22Rv1 (cell line): Measurements from ENCODE around the gene LRRC8D.
"Not testable (repeated sequence)": the region's sequence is repeated elsewhere in the genome, so short reads cannot be mapped to it uniquely, and the experiment has no call there.

ENCODE experiments used
- CTCF ChIP-seq: fragments of 450-650 bp; IDR thresholded peaks from 2 replicates; pipeline ENCODE4 v1.5.1; 2017; ENCODE audit warnings: mild to moderate bottlenecking
- ZFX ChIP-seq: fragments of 450-650 bp; IDR thresholded peaks from 2 replicates; pipeline ENCODE4 v1.6.1; 2017; ENCODE audit warnings: antibody characterized with exemption, borderline replicate concordance

DNA sequence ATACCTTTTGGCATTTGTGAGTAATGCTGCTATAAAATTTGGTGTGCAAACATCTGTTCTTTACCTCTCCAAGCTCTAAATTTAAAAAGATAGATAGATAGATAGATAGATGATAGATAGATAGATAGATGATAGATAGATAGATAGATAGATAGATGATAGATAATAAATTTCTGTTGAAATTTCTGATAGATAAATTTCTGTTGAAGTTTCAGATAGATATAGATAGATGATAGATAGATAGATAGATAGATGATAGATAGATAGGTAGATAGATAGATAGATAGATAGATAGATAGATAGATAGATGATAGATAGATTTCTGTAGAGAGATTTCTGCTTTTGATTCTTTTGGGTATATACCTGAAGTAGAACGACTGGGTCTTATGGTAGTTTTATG, 44.7 kb upstream of the LRRC8D start:
- TF ChIP-seq CTCF, ZFX: not testable (repeated sequence)
